ENCODE results near the gene RASSF1. TPM values are rescaled to one million over a fixed set of nuclear protein-coding genes. Genes with fewer than 3 reads are reported as not detected.
A peak's percentile ranks its signal among the peaks of the same experiment; 100 is the strongest.

The RASSF1 gene
- 28.6 TPM for total RNA-seq

GRCh38 chr3:50340448-50341329 lies at the start of gene RASSF1:
TSS of gene RASSF1 (minus strand) at chr3:50340836. CDS start at chr3:50340805, 31 bp downstream.
- DNase-seq = peak; percentile 77

GRCh38 chr3:50389414-50389767 lies 48.8 kb upstream of the RASSF1 start:
- no peak for DNase-seq

GRCh38 chr3:50388720-50389413 lies 48.2 kb upstream of the RASSF1 start:
- no peak for DNase-seq

GRCh38 chr3:50388016-50388719 lies 47.5 kb upstream of the RASSF1 start:
- DNase-seq = no peak

- no peak for DNase-seq
These were observed 45.1 kb upstream of the RASSF1 start for GRCh38 chr3:50385754-50386153.

GRCh38 chr3:50383750-50384149 lies 43.1 kb upstream of the RASSF1 start:
- DNase-seq = no peak

GRCh38 chr3:50382722-50383121 lies 42.1 kb upstream of the RASSF1 start:
- DNase-seq = no peak

GRCh38 chr3:50381383-50381782 lies 40.7 kb upstream of the RASSF1 start:
- DNase-seq = no peak

- no peak for DNase-seq
These were observed 39.9 kb upstream of the RASSF1 start for GRCh38 chr3:50380405-50381085.

- no peak for DNase-seq
These were observed 38.1 kb upstream of the RASSF1 start for GRCh38 chr3:50378757-50379156.

- DNase-seq = no peak
These were observed 37.4 kb upstream of the RASSF1 start for GRCh38 chr3:50378024-50378423.

- no peak for DNase-seq
These were observed 34.8 kb upstream of the RASSF1 start for GRCh38 chr3:50375258-50375931.

GRCh38 chr3:50374363-50375257 lies 34.0 kb upstream of the RASSF1 start:
- no peak for DNase-seq

GRCh38 chr3:50373146-50374051 lies 32.8 kb upstream of the RASSF1 start:
- DNase-seq = no peak

- no peak for DNase-seq
These were observed 31.7 kb upstream of the RASSF1 start for GRCh38 chr3:50372349-50372748.

GRCh38 chr3:50371133-50371685 lies 30.6 kb upstream of the RASSF1 start:
- no peak for DNase-seq

- peak; percentile 78 for DNase-seq
These were observed 30.0 kb upstream of the RASSF1 start for GRCh38 chr3:50370594-50370993.

GRCh38 chr3:50369012-50369670 lies 28.5 kb upstream of the RASSF1 start:
- DNase-seq = no peak

- no peak for DNase-seq
These were observed 25.2 kb upstream of the RASSF1 start for GRCh38 chr3:50365842-50366220.

All from skin of body (tissue), 2 donors.